AG10803 (cell line): ENCODE data around the gene GRID1.
"Not testable (repeated sequence)": the region's sequence is repeated elsewhere in the genome, so short reads cannot be mapped to it uniquely, and the experiment has no call there.

Source experiments
- DNase-seq: peaks from one replicate; pipeline ENCODE4 v3.0.0; 2010; ENCODE audit warnings: low read depth
- H3K4me3 ChIP-seq: 2 replicates; pipeline ENCODE4 v1.5.1; 2011; ENCODE audit warnings: mild to moderate bottlenecking, low read length, control low read depth
- TF ChIP-seq, protein P1 (sequence below): conservative IDR thresholded peaks from 2 replicates; pipeline ENCODE4 v1.5.1; 2011; ENCODE audit warnings: mild to moderate bottlenecking, low read length, control low read depth, inconsistent platforms

Gene GRID1

DNA sequence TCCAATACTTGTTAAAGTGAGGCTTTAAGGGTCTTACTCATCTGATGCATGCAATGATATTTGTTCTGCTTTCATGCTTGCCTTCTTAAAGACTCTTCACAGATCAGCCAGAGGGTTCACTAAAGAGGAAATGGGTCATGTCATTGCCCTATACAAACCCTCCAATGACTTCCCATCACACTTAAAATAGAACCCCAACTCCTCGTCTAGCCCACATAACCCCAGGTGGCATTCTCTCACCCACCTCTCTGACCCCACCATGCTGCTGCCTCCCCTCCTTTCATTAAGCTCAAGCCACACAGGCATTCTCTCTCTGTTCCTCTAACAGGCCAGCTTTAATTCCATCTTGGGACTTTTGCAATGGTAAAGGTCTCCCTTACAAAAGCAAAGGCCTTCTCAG lies 253.6 kb downstream of the GRID1 start:
- TF ChIP-seq, protein P1, sequence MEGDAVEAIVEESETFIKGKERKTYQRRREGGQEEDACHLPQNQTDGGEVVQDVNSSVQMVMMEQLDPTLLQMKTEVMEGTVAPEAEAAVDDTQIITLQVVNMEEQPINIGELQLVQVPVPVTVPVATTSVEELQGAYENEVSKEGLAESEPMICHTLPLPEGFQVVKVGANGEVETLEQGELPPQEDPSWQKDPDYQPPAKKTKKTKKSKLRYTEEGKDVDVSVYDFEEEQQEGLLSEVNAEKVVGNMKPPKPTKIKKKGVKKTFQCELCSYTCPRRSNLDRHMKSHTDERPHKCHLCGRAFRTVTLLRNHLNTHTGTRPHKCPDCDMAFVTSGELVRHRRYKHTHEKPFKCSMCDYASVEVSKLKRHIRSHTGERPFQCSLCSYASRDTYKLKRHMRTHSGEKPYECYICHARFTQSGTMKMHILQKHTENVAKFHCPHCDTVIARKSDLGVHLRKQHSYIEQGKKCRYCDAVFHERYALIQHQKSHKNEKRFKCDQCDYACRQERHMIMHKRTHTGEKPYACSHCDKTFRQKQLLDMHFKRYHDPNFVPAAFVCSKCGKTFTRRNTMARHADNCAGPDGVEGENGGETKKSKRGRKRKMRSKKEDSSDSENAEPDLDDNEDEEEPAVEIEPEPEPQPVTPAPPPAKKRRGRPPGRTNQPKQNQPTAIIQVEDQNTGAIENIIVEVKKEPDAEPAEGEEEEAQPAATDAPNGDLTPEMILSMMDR = no peak
- DNase-seq = no peak
- H3K4me3 ChIP-seq = no peak overlapping the region

DNA sequence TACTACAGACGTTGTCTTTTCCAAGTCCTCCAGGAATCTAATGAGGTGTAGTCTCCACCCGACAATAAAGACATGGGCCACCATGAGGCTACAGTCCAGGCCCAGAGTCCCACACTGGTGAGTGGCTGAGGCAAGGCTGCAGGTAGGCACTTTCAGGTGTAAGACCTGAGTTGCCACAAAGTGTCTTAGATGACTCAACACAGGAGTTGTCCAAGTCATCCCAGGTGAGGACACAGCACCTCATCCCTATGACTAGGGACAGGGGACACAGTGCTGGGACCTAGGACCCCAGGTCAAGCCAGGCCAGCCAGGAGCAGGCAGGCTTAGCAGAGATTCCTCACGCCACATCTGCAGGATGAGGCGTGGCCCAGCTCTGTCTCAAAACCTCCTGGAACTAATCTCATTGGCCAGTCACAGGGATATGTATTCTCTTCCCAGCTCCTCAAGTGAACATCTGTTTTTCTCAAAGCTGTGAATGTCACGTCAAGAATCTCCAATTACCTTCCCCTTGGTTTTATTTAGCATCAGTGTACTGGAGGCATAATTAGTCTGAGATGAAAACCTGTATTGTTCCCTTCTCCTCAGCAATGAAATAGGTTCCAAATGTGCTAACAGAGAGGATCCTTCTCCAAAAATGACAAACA lies 254.6 kb downstream of the GRID1 start:
- H3K4me3 ChIP-seq = no peak overlapping the region
- DNase-seq = no peak
- TF ChIP-seq, protein P1 = no peak

DNA sequence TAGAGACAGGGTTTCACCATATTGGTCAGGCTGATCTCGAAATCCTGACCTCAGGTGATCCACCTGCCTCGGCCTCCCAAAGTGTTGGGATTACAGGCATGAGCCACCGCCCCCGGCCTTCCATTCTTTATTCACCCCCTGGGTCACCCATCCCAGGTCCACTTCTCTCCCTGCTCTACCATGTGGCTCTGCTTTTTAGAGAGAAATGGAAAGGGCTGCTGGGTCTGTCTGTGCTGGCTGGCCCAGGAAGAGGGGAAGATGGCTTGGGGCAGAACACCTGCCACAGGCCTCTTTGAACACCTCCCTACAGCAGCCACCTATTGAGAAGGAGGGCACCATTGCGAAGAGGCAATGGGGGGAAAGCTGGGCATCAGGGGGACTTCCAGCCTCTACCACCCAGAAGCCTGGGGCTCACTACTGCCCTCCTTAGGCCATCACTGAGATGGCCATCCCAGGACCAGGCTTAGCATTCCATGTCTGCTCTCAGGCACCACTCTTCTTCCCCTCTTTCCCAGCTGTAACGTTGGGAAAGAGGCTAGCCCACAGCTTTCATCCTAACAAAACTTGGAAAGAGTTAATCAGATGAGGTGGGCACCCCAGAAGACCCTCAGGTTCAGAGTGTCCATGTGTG lies 256.3 kb downstream of the GRID1 start:
- no peak for DNase-seq
- H3K4me3 ChIP-seq = no peak overlapping the region
- TF ChIP-seq, protein P1 = 0 out of 2 replicates have a peak, but pooled peaks have one; percentile 9

DNA sequence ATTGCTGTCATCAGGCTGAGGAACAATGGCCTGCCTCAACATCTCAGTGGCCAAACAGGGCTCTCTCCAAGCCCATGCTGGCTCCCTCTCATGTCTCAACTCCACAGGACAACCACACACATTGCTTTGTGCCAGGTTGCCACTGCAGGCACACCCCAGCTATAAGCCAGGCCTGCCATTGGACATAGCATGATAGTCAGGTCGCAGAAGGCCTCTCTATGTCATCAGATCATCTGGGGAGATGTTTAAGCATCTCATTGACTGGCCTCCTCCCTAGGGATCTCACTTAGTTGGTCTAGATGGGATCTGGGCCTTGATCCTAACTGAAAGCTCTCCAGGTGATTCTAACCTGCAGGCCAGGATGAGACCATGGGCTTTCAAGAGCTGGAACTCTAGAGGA lies 257.2 kb downstream of the GRID1 start:
- TF ChIP-seq, protein P1 = no peak
- no peak overlapping the region for H3K4me3 ChIP-seq
- DNase-seq = no peak

DNA sequence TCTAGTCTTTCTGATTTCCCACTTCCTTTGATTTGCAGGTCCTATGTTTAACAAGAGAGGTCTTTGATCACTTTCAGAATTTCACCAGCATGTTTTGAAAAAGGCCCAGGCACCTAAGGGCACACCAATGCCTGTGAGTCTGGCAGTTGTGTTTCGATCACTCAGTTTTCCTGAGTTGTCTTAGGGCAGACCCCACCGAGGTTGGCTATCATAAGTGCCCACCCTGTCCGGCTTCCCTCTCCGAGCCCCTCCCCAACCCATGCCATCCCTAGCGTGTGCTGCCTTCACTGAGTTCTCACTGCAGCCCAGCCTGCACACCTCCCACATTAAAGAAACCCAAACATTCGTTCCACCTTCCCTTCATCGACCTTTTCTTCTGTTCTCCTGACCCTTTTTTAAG lies 257.9 kb downstream of the GRID1 start:
- H3K4me3 ChIP-seq = no peak overlapping the region
- DNase-seq = no peak
- TF ChIP-seq, protein P1 = no peak

DNA sequence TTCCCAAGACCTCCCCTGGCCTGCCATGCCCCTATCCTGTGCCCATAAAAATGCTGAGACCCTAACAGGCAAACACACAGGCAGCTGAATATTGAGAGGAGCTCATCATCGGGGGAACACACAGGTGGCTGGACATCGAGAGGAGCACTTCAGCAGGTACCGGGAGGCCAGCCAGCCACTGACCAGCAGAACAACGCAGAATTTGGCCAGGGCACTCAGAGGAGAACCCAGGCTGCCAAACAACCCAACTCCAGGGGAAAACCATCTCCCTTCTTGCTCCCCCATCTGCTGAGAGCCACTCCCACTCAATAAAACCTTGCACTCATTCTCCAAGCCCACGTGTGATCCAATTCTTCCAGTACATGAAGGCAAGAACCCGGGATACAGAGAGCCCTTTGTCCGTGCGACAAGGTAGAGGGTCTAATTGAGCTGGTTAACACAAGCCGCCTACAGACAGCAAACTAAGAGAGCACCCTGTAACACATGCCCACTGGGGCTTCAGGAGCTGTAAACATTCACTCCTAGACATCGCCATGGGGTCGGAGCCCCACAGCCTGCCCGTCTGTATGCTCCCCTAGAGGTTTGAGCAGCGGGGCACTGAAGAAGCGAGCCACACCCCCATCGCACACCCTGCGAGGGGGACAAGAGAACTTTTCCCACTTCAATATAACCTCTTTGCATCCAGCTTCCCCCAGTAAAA lies 258.8 kb downstream of the GRID1 start:
- H3K4me3 ChIP-seq, DNase-seq: not testable (repeated sequence)

DNA sequence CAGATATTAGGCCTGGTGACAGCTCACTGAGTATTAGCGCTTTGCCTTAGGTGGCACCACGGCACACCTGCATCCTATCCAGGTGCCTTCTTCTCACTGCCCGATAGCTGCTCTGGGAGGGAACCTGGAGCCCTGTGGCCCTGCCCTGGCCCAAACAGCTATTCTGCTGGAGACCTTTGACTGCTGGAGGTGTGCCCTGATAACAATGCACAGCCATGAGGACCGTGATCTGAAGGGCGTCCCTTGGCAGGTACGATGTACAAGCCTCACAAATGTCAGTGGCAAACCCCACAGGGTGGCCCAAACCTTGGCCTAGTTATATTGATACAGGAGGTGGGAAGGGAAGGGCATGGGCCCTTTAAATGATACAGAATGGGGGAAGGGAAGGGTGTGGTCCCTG lies 259.5 kb downstream of the GRID1 start:
- TF ChIP-seq, protein P1 = no peak
- no peak for DNase-seq

More for the DNA sequence above, 259.5 kb downstream of the GRID1 start:
- H3K4me3 ChIP-seq = no peak overlapping the region
